NOMO-1 treated with dmso at 0.1 percent for 144 hours (cell line): Measurements from ENCODE around the gene PRDM8.
"Not testable (repeated sequence)": the region's sequence is repeated elsewhere in the genome, so short reads cannot be mapped to it uniquely, and the experiment has no call there.

Source experiments
- DNase-seq: peaks from one replicate; lab custom pipeline; 2025; ENCODE audit not compliant: unreplicated experiment; lab: John Stamatoyannopoulos, UW

PRDM8 gene

GRCh38 chr4:80196922-80197573 lies at the start of gene PRDM8:
TSS of gene PRDM8 (plus strand) at chr4:80197503. CDS start at chr4:80200081, 2,578 bp downstream.
- DNase-seq = no peak

- DNase-seq = no peak
Measured at GRCh38 chr4:80150387-80151180, 46.7 kb upstream of the PRDM8 start.

GRCh38 chr4:80151981-80152380 lies 45.3 kb upstream of the PRDM8 start:
- DNase-seq = no peak

GRCh38 chr4:80153874-80154544 lies 43.3 kb upstream of the PRDM8 start:
- no peak for DNase-seq

GRCh38 chr4:80154545-80154933 lies 42.8 kb upstream of the PRDM8 start:
- DNase-seq = no peak

- DNase-seq = no peak
Measured at GRCh38 chr4:80155316-80155982, 41.9 kb upstream of the PRDM8 start.

GRCh38 chr4:80156410-80156809 lies 40.9 kb upstream of the PRDM8 start:
- no peak for DNase-seq

- no peak for DNase-seq
Measured at GRCh38 chr4:80161413-80162058, 35.8 kb upstream of the PRDM8 start.

- DNase-seq = no peak
Measured at GRCh38 chr4:80162418-80162817, 34.9 kb upstream of the PRDM8 start.

GRCh38 chr4:80165855-80166254 lies 31.4 kb upstream of the PRDM8 start:
- no peak for DNase-seq

GRCh38 chr4:80171251-80171650 lies 26.1 kb upstream of the PRDM8 start:
- no peak for DNase-seq

- DNase-seq = no peak
Measured at GRCh38 chr4:80171656-80172055, 25.6 kb upstream of the PRDM8 start.

- DNase-seq = no peak
Measured at GRCh38 chr4:80172203-80172602, 25.1 kb upstream of the PRDM8 start.

- peak; percentile 1 for DNase-seq
Measured at GRCh38 chr4:80173401-80173800, 23.9 kb upstream of the PRDM8 start.

GRCh38 chr4:80173841-80174240 lies 23.5 kb upstream of the PRDM8 start:
- DNase-seq = no peak

GRCh38 chr4:80177793-80178192 lies 19.5 kb upstream of the PRDM8 start:
- not testable (repeated sequence) for DNase-seq

GRCh38 chr4:80178964-80179363 lies 18.3 kb upstream of the PRDM8 start:
- DNase-seq = no peak

- DNase-seq = no peak
Measured at GRCh38 chr4:80179637-80180161, 17.6 kb upstream of the PRDM8 start.

- no peak for DNase-seq
Measured at GRCh38 chr4:80180743-80181142, 16.6 kb upstream of the PRDM8 start.

- no peak for DNase-seq
Measured at GRCh38 chr4:80182237-80182866, 15.0 kb upstream of the PRDM8 start.
